DND-41 (cell line): ENCODE measurements around the gene TNS3.

Source experiments
- CTCF ChIP-seq: IDR thresholded peaks from 2 replicates; pipeline ENCODE4 v1.5.1; 2012; ENCODE audit warnings: borderline replicate concordance, low read length, moderate library complexity, mild to moderate bottlenecking; ENCODE audit not compliant: poor library complexity, severe bottlenecking; ENCODE audit errors: extremely low read depth
- EZH2 ChIP-seq: IDR thresholded peaks from 3 replicates; pipeline ENCODE4 v1.6.1; 2012; ENCODE audit warnings: borderline replicate concordance, low read depth, mild to moderate bottlenecking, moderate library complexity, low read length, inconsistent platforms; ENCODE audit not compliant: severe bottlenecking

GRCh38 chr7:47322731-47323130, 259.2 kb downstream of the TNS3 start:
- TF ChIP-seq EZH2 (no peak), CTCF (no peak)
